Hepatocyte (in vitro differentiated cells): ENCODE measurements around the gene GALNT7. TPM values are rescaled to one million over a fixed set of nuclear protein-coding genes. Genes with fewer than 3 reads are reported as not detected.

Experiments
- DNase-seq: peaks from one replicate; pipeline ENCODE4 v3.0.0-alpha.2; 2016; ENCODE audit warnings: low spot score
- H2AFZ ChIP-seq: fragments of 200-600 bp; sonication (generic); 2 replicates; pipeline ENCODE4 v1.6.0; 2016; ENCODE audit warnings: antibody characterized with exemption, mild to moderate bottlenecking
- H3K27ac ChIP-seq: fragments of 200-600 bp; sonication (generic); 2 replicates; pipeline ENCODE4 v1.5.1; 2016; ENCODE audit warnings: mild to moderate bottlenecking
- H3K27me3 ChIP-seq: fragments of 200-600 bp; sonication (generic); 2 replicates; pipeline ENCODE4 v1.6.1; 2016
- H3K36me3 ChIP-seq: fragments of 200-600 bp; sonication (generic); replicated peaks from 2 replicates; pipeline ENCODE4 v1.5.1; 2016; ENCODE audit warnings: low read depth; ENCODE audit not compliant: insufficient read depth
- H3K4me1 ChIP-seq: fragments of 200-600 bp; sonication (generic); 2 replicates; pipeline ENCODE4 v1.5.1; 2016; ENCODE audit warnings: mild to moderate bottlenecking, moderate library complexity; ENCODE audit not compliant: insufficient read depth
- H3K4me2 ChIP-seq: fragments of 200-600 bp; sonication (generic); 2 replicates; pipeline ENCODE4 v1.6.0; 2016
- H3K4me3 ChIP-seq: fragments of 200-600 bp; sonication (generic); 2 replicates; pipeline ENCODE4 v1.5.1; 2016; ENCODE audit warnings: mild to moderate bottlenecking
- H3K79me2 ChIP-seq: fragments of 200-600 bp; sonication (generic); 2 replicates; pipeline ENCODE4 v1.6.0; 2017; ENCODE audit warnings: mild to moderate bottlenecking
- H3K9me2 ChIP-seq: fragments of 200-600 bp; sonication (generic); replicated peaks from 2 replicates; pipeline ENCODE4 v1.6.0; 2017; ENCODE audit warnings: mild to moderate bottlenecking; ENCODE audit not compliant: insufficient read depth
- H3K9me3 ChIP-seq: fragments of 200-600 bp; sonication (generic); 2 replicates; pipeline ENCODE4 v1.5.1; 2016; ENCODE audit warnings: low read depth, mild to moderate bottlenecking
- H4K20me1 ChIP-seq: fragments of 200-600 bp; sonication (generic); 2 replicates; pipeline ENCODE4 v1.6.0; 2016; ENCODE audit warnings: mild to moderate bottlenecking; ENCODE audit not compliant: insufficient read depth, poor library complexity, severe bottlenecking
- CTCF ChIP-seq: fragments of 200-600 bp; sonication (generic); IDR thresholded peaks from 2 replicates; pipeline ENCODE4 v1.5.1; 2016; ENCODE audit warnings: antibody characterized with exemption, mild to moderate bottlenecking; ENCODE audit not compliant: poor library complexity
- EZH2 ChIP-seq: fragments of 200-600 bp; sonication (generic); IDR thresholded peaks from 2 replicates; pipeline ENCODE4 v1.6.1; 2016; ENCODE audit warnings: antibody characterized with exemption, mild to moderate bottlenecking, borderline replicate concordance
- EZH2phosphoT487 ChIP-seq: fragments of 200-600 bp; sonication (generic); IDR thresholded peaks from one replicate; pipeline ENCODE4 v1.6.1; 2018; ENCODE audit warnings: antibody characterized with exemption, mild to moderate bottlenecking, low read depth, moderate library complexity; ENCODE audit not compliant: unreplicated experiment, severe bottlenecking
- WGBS: methylation state at CpG from one replicate; pipeline ENCODE4 v1.1.6; 2016; ENCODE audit warnings: low lambda C conversion rate; ENCODE audit errors: missing lambda C conversion rate; 5-methylcytosine and 5-hydroxymethylcytosine counted together
- polyA plus RNA-seq: library from polyadenylated mRNA; unstranded; fragments of >200 nt; fragmentation: Nextera tagmentation; extraction: Ambion mirVana; gene quantifications from 2 replicates; pipeline ENCODE4 v1.2.1, GENCODE V29; 2016
- total RNA-seq: library from RNA; depleted of rRNA; stranded (reverse); fragments of >200 nt; gene quantifications from 2 replicates; pipeline ENCODE4 v1.2.3, GENCODE V29; 2014

GALNT7 gene
- total and polyA plus RNA-seq, 2 experiments from 2014 or later: 23.7 to 44.6 TPM

- DNase-seq: no peak
- peaks cover 16% of the 10 kb centered on the region for H3K79me2 ChIP-seq
- peaks cover 7% of the 10 kb centered on the region for H3K4me1 ChIP-seq
- no peaks in the 10 kb centered on the region for H3K9me3 ChIP-seq
- H4K20me1 ChIP-seq: no peaks in the 10 kb centered on the region
- 89% methylated on average over 2 of the region's 2 CpGs for WGBS
- H3K27ac ChIP-seq: no peak overlapping the region
- H3K4me2 ChIP-seq: no peak overlapping the region
- no peak for TF ChIP-seq EZH2phosphoT487
- no peak for TF ChIP-seq CTCF
- TF ChIP-seq EZH2: no peak
- H2AFZ ChIP-seq: no peak overlapping the region
- H3K9me2 ChIP-seq: no peaks in the 10 kb centered on the region
- no peaks in the 10 kb centered on the region for H3K27me3 ChIP-seq
- H3K36me3 ChIP-seq: no peaks in the 10 kb centered on the region
- H3K4me3 ChIP-seq: no peak overlapping the region
Observed at GRCh38 chr4:173214661-173215060, 46.0 kb downstream of the GALNT7 start.

GRCh38 chr4:173217075-173217474 is 48.5 kb downstream of the GALNT7 start:
- DNase-seq: no peak
- no peak overlapping the region for H3K4me3 ChIP-seq
- no peak overlapping the region for H2AFZ ChIP-seq
- H3K9me2 ChIP-seq: no peaks in the 10 kb centered on the region
- H3K4me1 ChIP-seq: peaks cover 7% of the 10 kb centered on the region
- no peak overlapping the region for H3K27ac ChIP-seq
- no peak overlapping the region for H3K4me2 ChIP-seq
- H3K27me3 ChIP-seq: no peaks in the 10 kb centered on the region
- H3K36me3 ChIP-seq: no peaks in the 10 kb centered on the region
- no peak for TF ChIP-seq EZH2phosphoT487
- TF ChIP-seq EZH2: no peak
- TF ChIP-seq CTCF: no peak
- H4K20me1 ChIP-seq: no peaks in the 10 kb centered on the region
- 92% methylated on average over 1 of the region's 1 CpG for WGBS
- H3K79me2 ChIP-seq: peaks cover 28% of the 10 kb centered on the region
- no peaks in the 10 kb centered on the region for H3K9me3 ChIP-seq

GRCh38 chr4:173217727-173218126 is 49.1 kb downstream of the GALNT7 start:
- Histone ChIP-seq H3K9me2 (no peaks in the 10 kb centered on the region), H3K4me3 (no peak overlapping the region), H3K27me3 (no peaks in the 10 kb centered on the region), H3K79me2 (peaks cover 31% of the 10 kb centered on the region), H3K36me3 (no peaks in the 10 kb centered on the region), H3K27ac (no peak overlapping the region), H3K4me1 (peaks cover 7% of the 10 kb centered on the region), H3K4me2 (no peak overlapping the region), H2AFZ (no peak overlapping the region), H3K9me3 (no peaks in the 10 kb centered on the region), H4K20me1 (no peaks in the 10 kb centered on the region)
- DNase-seq: no peak
- no peak for TF ChIP-seq CTCF
- TF ChIP-seq EZH2: no peak
- TF ChIP-seq EZH2phosphoT487: no peak
- 62% methylated on average over 2 of the region's 2 CpGs for WGBS
